Right atrium auricular region (tissue), 2 donors: ENCODE data around the gene UBE2D3. TPM values are rescaled to one million over a fixed set of nuclear protein-coding genes. Genes with fewer than 3 reads are reported as not detected.
A peak's percentile ranks its signal among the peaks of the same experiment; 100 is the strongest.
"Not testable (repeated sequence)": the region's sequence is repeated elsewhere in the genome, so short reads cannot be mapped to it uniquely, and the experiment has no call there.

Experiments used
- DNase-seq: peaks from one replicate; pipeline ENCODE4 v3.0.0-alpha.2; 2019; ENCODE audit warnings: low spot score
- H3K27ac ChIP-seq, 2 donors: fragments of 200-600 bp; sonication (generic); 1 replicate in 1 of 2; 2 replicates in 1 of 2; pipeline ENCODE4 v1.5.1; 2016 to 2019
- H3K27me3 ChIP-seq, 2 donors: fragments of 200-600 bp; sonication (generic); one replicate each; pipeline versions ENCODE4 v1.5.1 to v1.6.0; 2017 to 2019
- H3K36me3 ChIP-seq: fragments of 200-600 bp; sonication (generic); one replicate; pipeline ENCODE4 v1.5.1; 2016
- H3K4me1 ChIP-seq, 2 donors: fragments of 200-600 bp; sonication (generic); one replicate each; pipeline versions ENCODE4 v1.5.1 to v1.6.0; 2017 to 2019
- H3K4me3 ChIP-seq, 2 donors: fragments of 200-600 bp; sonication (generic); 1 replicate in 1 of 2; 2 replicates in 1 of 2; pipeline ENCODE4 v1.5.1; 2017 to 2019; ENCODE audit warnings: mild to moderate bottlenecking in 1 of 2, moderate library complexity in 1 of 2
- H3K9me3 ChIP-seq, 2 donors: fragments of 200-600 bp; sonication (generic); one replicate each; pipeline ENCODE4 v1.5.1; 2019
- CTCF ChIP-seq, 2 donors: fragments of 200-600 bp; sonication (generic); IDR thresholded peaks; one replicate each; pipeline ENCODE4 v1.5.1; 2019; ENCODE audit warnings: antibody characterized with exemption in 2 of 2
- total RNA-seq, 2 donors: library from RNA; depleted of rRNA; stranded (reverse); fragments of >200 nt; gene quantifications; one replicate each; pipeline ENCODE4 v1.1.0, GENCODE V29; 2016

Gene UBE2D3
- total RNA-seq, 2 donors from 2014 or later: 288 to 322 TPM

- no peak for DNase-seq
- Histone ChIP-seq H3K9me3 (no peaks in the 10 kb centered on the region), H3K36me3 (no peaks in the 10 kb centered on the region), H3K27me3 (no peaks in the 10 kb centered on the region), H3K4me1 (peaks cover 0 to 23% of the 10 kb centered on the region in 2 donors), H3K27ac (peak overlapping the region; percentile 97), H3K4me3 (peak overlapping the region; percentile 67 to 68)
- TF ChIP-seq CTCF (IDR thresholded peaks at IDR 0.05): no peak
These were observed 40.2 kb upstream of the UBE2D3 start for GRCh38 chr4:102867278-102868152.

- H3K27me3 ChIP-seq, H3K4me3 ChIP-seq, H3K9me3 ChIP-seq, DNase-seq, H3K36me3 ChIP-seq, H3K27ac ChIP-seq: not testable (repeated sequence)
- H3K4me1 ChIP-seq: peaks cover 0 to 19% of the 10 kb centered on the region in 2 donors
These were observed 38.0 kb upstream of the UBE2D3 start for GRCh38 chr4:102865327-102865726.

- no peak for DNase-seq
- TF ChIP-seq CTCF (IDR thresholded peaks at IDR 0.05): no peak
- Histone ChIP-seq H3K9me3 (peaks cover 0 to 15% of the 10 kb centered on the region in 2 donors), H3K4me1 (peaks cover 0 to 5% of the 10 kb centered on the region in 2 donors), H3K27ac (no peak overlapping the region), H3K27me3 (no peaks in the 10 kb centered on the region), H3K4me3 (no peak overlapping the region), H3K36me3 (no peaks in the 10 kb centered on the region)
These were observed 35.4 kb upstream of the UBE2D3 start for GRCh38 chr4:102862747-102863146.

- TF ChIP-seq CTCF (IDR thresholded peaks at IDR 0.05): no peak
- Histone ChIP-seq H3K27ac (no peak overlapping the region), H3K9me3 (peaks cover 0 to 15% of the 10 kb centered on the region in 2 donors), H3K36me3 (no peaks in the 10 kb centered on the region), H3K27me3 (no peaks in the 10 kb centered on the region), H3K4me3 (no peak overlapping the region), H3K4me1 (no peaks in the 10 kb centered on the region)
- no peak for DNase-seq
These were observed 34.7 kb upstream of the UBE2D3 start for GRCh38 chr4:102862016-102862415.

- H3K4me3 ChIP-seq: no peak overlapping the region
- no peak for DNase-seq
- H3K9me3 ChIP-seq: peaks cover 0 to 15% of the 10 kb centered on the region in 2 donors
- H3K27me3 ChIP-seq: no peaks in the 10 kb centered on the region
- TF ChIP-seq CTCF (IDR thresholded peaks at IDR 0.05): no peak
- H3K36me3 ChIP-seq: no peaks in the 10 kb centered on the region
- H3K4me1 ChIP-seq: no peaks in the 10 kb centered on the region
- no peak overlapping the region for H3K27ac ChIP-seq
These were observed 33.4 kb upstream of the UBE2D3 start for GRCh38 chr4:102860611-102861324.

GRCh38 chr4:102858828-102859464, 31.6 kb upstream of the UBE2D3 start:
- H3K9me3 ChIP-seq: peaks cover 0 to 15% of the 10 kb centered on the region in 2 donors
- H3K36me3 ChIP-seq: no peaks in the 10 kb centered on the region
- no peaks in the 10 kb centered on the region for H3K27me3 ChIP-seq
- no peaks in the 10 kb centered on the region for H3K4me1 ChIP-seq
- H3K4me3 ChIP-seq: no peak overlapping the region
- H3K27ac ChIP-seq: no peak overlapping the region
- DNase-seq: no peak
- TF ChIP-seq CTCF (IDR thresholded peaks at IDR 0.05): no peak
